ENCODE measurements around the gene ZFP57. TPM values are rescaled to one million over a fixed set of nuclear protein-coding genes. Genes with fewer than 3 reads are reported as not detected.
A peak's percentile ranks its signal among the peaks of the same experiment; 100 is the strongest.

ZFP57 gene
- total and polyA plus RNA-seq, 2 of the 13 experiments (the other 11 are each of a cell fraction or from before 2014, with no cell fraction given), result not detected

DNA sequence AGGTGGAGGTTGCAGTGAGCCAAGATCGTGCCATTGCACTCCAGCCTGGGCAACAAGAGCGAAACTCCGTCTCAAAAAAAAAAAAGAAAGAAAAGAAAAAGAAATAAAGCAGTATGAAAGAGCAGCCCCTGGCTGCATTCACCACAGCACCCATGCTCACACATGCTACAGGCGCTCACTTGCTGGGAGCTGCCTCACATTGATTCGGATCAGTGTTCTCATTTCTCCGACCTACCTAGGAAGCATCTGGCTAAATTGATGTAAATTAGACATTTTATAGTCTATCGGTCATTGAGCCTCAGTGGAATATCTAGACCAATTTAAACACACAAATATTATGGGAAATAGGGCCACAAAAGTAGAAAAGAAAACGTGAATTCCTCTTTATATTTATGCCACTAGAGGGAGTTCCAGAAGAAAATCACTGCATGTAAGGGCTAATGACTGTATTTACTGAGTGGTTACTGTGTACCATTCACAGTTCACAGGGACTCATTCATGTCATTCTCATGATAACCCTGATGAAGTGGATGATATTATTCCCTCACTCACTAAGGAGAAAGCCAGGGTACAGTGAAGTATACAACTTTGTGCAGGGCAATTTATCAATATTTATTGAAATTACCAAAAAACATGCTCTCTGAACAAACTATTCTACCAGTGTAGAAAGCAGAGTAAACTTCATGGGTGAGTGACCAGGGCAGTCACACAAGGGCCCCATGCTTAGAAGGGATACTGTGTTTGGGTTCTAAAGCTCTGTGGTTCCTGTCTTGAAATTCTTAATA lies 29.3 kb downstream of the ZFP57 start (continued):
- TF ChIP-seq, protein P1, sequence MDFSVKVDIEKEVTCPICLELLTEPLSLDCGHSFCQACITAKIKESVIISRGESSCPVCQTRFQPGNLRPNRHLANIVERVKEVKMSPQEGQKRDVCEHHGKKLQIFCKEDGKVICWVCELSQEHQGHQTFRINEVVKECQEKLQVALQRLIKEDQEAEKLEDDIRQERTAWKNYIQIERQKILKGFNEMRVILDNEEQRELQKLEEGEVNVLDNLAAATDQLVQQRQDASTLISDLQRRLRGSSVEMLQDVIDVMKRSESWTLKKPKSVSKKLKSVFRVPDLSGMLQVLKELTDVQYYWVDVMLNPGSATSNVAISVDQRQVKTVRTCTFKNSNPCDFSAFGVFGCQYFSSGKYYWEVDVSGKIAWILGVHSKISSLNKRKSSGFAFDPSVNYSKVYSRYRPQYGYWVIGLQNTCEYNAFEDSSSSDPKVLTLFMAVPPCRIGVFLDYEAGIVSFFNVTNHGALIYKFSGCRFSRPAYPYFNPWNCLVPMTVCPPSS (IDR thresholded peaks at IDR 0.05), result no peak
- TF ChIP-seq, protein P2, sequence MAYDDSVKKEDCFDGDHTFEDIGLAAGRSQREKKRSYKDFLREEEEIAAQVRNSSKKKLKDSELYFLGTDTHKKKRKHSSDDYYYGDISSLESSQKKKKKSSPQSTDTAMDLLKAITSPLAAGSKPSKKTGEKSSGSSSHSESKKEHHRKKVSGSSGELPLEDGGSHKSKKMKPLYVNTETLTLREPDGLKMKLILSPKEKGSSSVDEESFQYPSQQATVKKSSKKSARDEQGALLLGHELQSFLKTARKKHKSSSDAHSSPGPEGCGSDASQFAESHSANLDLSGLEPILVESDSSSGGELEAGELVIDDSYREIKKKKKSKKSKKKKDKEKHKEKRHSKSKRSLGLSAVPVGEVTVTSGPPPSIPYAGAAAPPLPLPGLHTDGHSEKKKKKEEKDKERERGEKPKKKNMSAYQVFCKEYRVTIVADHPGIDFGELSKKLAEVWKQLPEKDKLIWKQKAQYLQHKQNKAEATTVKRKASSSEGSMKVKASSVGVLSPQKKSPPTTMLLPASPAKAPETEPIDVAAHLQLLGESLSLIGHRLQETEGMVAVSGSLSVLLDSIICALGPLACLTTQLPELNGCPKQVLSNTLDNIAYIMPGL (CRISPR knock-in tag; IDR thresholded peaks at IDR 0.05; ENCODE audit: borderline replicate concordance in 1 of 2, low read depth in 1 of 2), result peak in 1 of 2 experiments; percentile 63; a peak in 2 of 4 replicates
- no peak for TF ChIP-seq KAT2B (IDR thresholded peaks at IDR 0.05; ENCODE audit: borderline replicate concordance, low read depth, low read length)
- no peak for TF ChIP-seq PAF1 (CRISPR knock-in tag; IDR thresholded peaks at IDR 0.05)
- no peak for TF ChIP-seq NR2F1 (CRISPR knock-in tag; IDR thresholded peaks at IDR 0.05)
- no peak for TF ChIP-seq ZNF792 (CRISPR knock-in tag; IDR thresholded peaks at IDR 0.05)
- no peak for TF ChIP-seq SMC3 (IDR thresholded peaks at IDR 0.05; ENCODE audit: low read length)
